Cardiac muscle cell (in vitro differentiated cells and primary cell): ENCODE results near the gene MOB3A. TPM values are rescaled to one million over a fixed set of nuclear protein-coding genes. Genes with fewer than 3 reads are reported as not detected.

Source experiments
- DNase-seq, 2 donors: peaks; one replicate each; pipeline versions ENCODE4 v3.0.0 to v3.0.0-alpha.2; 2010 to 2017; ENCODE audit warnings: low read depth in 1 of 2, low spot score in 1 of 2
- H3K27ac ChIP-seq: fragments of 200-600 bp; sonication (generic); 2 replicates; pipeline ENCODE4 v1.5.1; 2016
- H3K27me3 ChIP-seq: fragments of 200-600 bp; sonication (generic); 2 replicates; pipeline ENCODE4 v1.6.0; 2016; ENCODE audit warnings: control low read depth
- H3K36me3 ChIP-seq: fragments of 200-600 bp; sonication (generic); 2 replicates; pipeline ENCODE4 v1.5.1; 2016; ENCODE audit warnings: control low read depth
- H3K4me1 ChIP-seq: fragments of 200-600 bp; sonication (generic); 2 replicates; pipeline ENCODE4 v1.8.1; 2017; ENCODE audit warnings: low read depth, mild to moderate bottlenecking, mixed run types
- H3K4me3 ChIP-seq: fragments of 200-600 bp; sonication (generic); 2 replicates; pipeline ENCODE4 v1.5.1; 2016; ENCODE audit warnings: mild to moderate bottlenecking
- H3K9me3 ChIP-seq: fragments of 200-600 bp; sonication (generic); 2 replicates; pipeline ENCODE4 v1.5.1; 2017; ENCODE audit warnings: low read depth, mild to moderate bottlenecking, control low read depth
- CTCF ChIP-seq: IDR thresholded peaks from 2 replicates; pipeline ENCODE4 v1.5.1; 2012; ENCODE audit warnings: low read depth, mild to moderate bottlenecking, low read length
- polyA plus RNA-seq: library from polyadenylated mRNA; unstranded; fragments of >200 nt; fragmentation: Nextera tagmentation; extraction: Ambion mirVana; gene quantifications from 2 replicates; pipeline ENCODE4 v1.2.1, GENCODE V29; 2016
- total RNA-seq: library from RNA; depleted of rRNA; stranded (reverse); fragments of >200 nt; gene quantifications from 2 replicates; pipeline ENCODE4 v1.2.3, GENCODE V29; 2016

The MOB3A gene
- total and polyA plus RNA-seq, 2 experiments from 2014 or later: 15.1 to 21.6 TPM

- H3K27me3 ChIP-seq: no peaks in the 10 kb centered on the region
- H3K36me3 ChIP-seq: peaks cover 9% of the 10 kb centered on the region
- no peak for TF ChIP-seq CTCF
- no peak overlapping the region for H3K27ac ChIP-seq
- no peak overlapping the region for H3K4me3 ChIP-seq
- H3K4me1 ChIP-seq: no peaks in the 10 kb centered on the region
- no peaks in the 10 kb centered on the region for H3K9me3 ChIP-seq
- no peak for DNase-seq
Observed at GRCh38 chr19:2139385-2140137, 43.4 kb upstream of the MOB3A start.

GRCh38 chr19:2138061-2138728, 42.1 kb upstream of the MOB3A start:
- no peaks in the 10 kb centered on the region for H3K9me3 ChIP-seq
- no peak overlapping the region for H3K27ac ChIP-seq
- no peak for TF ChIP-seq CTCF

GRCh38 chr19:2136796-2137195, 40.7 kb upstream of the MOB3A start:
- no peak for TF ChIP-seq CTCF
- Histone ChIP-seq H3K36me3 (peaks cover 14% of the 10 kb centered on the region), H3K4me1 (no peaks in the 10 kb centered on the region), H3K27me3 (no peaks in the 10 kb centered on the region), H3K27ac (no peak overlapping the region), H3K4me3 (no peak overlapping the region), H3K9me3 (no peaks in the 10 kb centered on the region)
- DNase-seq: no peak

More at GRCh38 chr19:2138061-2138728, 42.1 kb upstream of the MOB3A start:
- DNase-seq: no peak
- H3K27me3 ChIP-seq: no peaks in the 10 kb centered on the region
- H3K36me3 ChIP-seq: peaks cover 9% of the 10 kb centered on the region
- no peak overlapping the region for H3K4me3 ChIP-seq
- no peaks in the 10 kb centered on the region for H3K4me1 ChIP-seq

- TF ChIP-seq CTCF: no peak
- Histone ChIP-seq H3K27ac (no peak overlapping the region), H3K36me3 (peaks cover 14% of the 10 kb centered on the region), H3K9me3 (no peaks in the 10 kb centered on the region), H3K4me3 (no peak overlapping the region), H3K4me1 (no peaks in the 10 kb centered on the region), H3K27me3 (no peaks in the 10 kb centered on the region)
- no peak for DNase-seq
Observed at GRCh38 chr19:2135474-2136402, 39.6 kb upstream of the MOB3A start.

DNA sequence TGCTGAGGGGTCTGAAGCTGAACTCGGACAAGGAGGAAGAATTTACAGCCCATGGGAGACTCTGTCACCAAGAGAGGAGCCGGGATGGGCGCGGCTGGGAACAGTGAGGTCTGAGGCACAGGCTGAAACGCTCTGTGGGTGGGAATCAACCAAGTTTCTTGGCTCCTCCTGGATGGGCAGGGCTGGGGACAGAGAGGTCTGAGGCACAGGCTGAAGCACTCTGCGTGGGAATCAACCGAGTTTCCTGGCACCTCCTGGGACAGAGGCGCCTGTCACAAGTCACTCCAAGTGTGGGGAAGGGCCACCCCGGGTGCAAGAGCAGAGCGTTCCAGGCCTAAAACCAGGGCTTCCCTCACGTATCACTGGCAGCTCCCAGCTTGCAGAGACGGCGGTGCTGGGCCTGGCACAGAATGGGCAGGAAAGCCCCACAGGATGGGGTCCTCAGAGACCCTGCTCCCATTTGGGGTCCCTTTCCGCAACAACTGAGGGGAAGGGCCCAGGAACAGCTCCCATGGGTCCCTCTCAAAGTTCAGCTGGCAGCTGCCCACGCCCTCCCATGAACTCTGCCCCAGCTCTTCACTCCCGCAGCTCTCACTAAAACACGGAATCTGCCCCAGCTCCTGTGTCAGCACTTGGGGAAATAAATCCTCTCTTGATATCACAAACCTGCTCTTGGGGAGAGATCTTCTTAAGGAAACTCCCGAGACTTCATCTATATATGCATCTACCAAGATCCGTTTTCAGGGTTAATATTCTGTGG, 36.8 kb upstream of the MOB3A start:
- no peaks in the 10 kb centered on the region for H3K4me1 ChIP-seq
- no peak overlapping the region for H3K4me3 ChIP-seq
- H3K27ac ChIP-seq: no peak overlapping the region
- no peaks in the 10 kb centered on the region for H3K27me3 ChIP-seq
- peaks cover 16% of the 10 kb centered on the region for H3K36me3 ChIP-seq
- DNase-seq: no peak
- no peaks in the 10 kb centered on the region for H3K9me3 ChIP-seq
- no peak for TF ChIP-seq CTCF
